IMR-90 (cell line): ENCODE results near the gene C2CD4D. TPM values are rescaled to one million over a fixed set of nuclear protein-coding genes. Genes with fewer than 3 reads are reported as not detected.

ENCODE experiments used
- ATAC-seq: fragments of 200-7000 bp; cut with Tn5 transposase; 2 replicates; pipeline ENCODE4 v1.9.1; 2020; ENCODE audit warnings: low read depth, mild to moderate bottlenecking, moderate library complexity
- BruUV-seq: library from RNA; stranded (reverse); fragments of 400-500 nt; replicated peaks from 2 replicates; lab custom pipeline; 2021; lab: Mats Ljungman, UMichigan
- CTCF ChIA-PET: fragments of 300-600 bp; formaldehyde crosslinking; extraction: SDS; loops from one replicate; lab custom pipeline; 2021; ENCODE audit warnings: antibody characterized with exemption; lab: Yijun Ruan, JAX
- POLR2A ChIA-PET: fragments of 300-600 bp; sonication (Branson Sonifier 250); formaldehyde crosslinking; loops from one replicate; lab custom pipeline; 2022; ENCODE audit warnings: antibody characterized with exemption; ENCODE audit not compliant: unreplicated experiment; lab: Charles Lee
- DNase-seq: peaks from one replicate; pipeline ENCODE4 v3.0.0; 2013
- H2AFZ ChIP-seq: replicated peaks from 2 replicates; pipeline ENCODE3; 2013; ENCODE audit warnings: low read length, mild to moderate bottlenecking; ENCODE audit not compliant: poor library complexity
- H2AK5ac ChIP-seq: 2 replicates; pipeline ENCODE4 v1.6.1; 2013; ENCODE audit warnings: low read depth, low read length, inconsistent platforms
- H2AK9ac ChIP-seq: replicated peaks from 2 replicates; pipeline ENCODE3; 2013; ENCODE audit warnings: mild to moderate bottlenecking, low read depth, low read length, moderate library complexity; ENCODE audit not compliant: poor library complexity
- H2BK120ac ChIP-seq: 2 replicates; pipeline ENCODE4 v1.6.1; 2013; ENCODE audit warnings: low read depth, low read length, inconsistent platforms
- H2BK15ac ChIP-seq: 3 replicates; pipeline ENCODE4 v1.6.1; 2013; ENCODE audit warnings: low read depth, low read length, inconsistent platforms
- H2BK20ac ChIP-seq: 2 replicates; pipeline ENCODE4 v1.6.1; 2013; ENCODE audit warnings: low read depth, mild to moderate bottlenecking, inconsistent platforms, low read length, moderate library complexity
- H2BK5ac ChIP-seq: 2 replicates; pipeline ENCODE4 v1.6.1; 2013; ENCODE audit warnings: mild to moderate bottlenecking, low read depth, low read length, inconsistent platforms; ENCODE audit not compliant: poor library complexity, severe bottlenecking
- H3K14ac ChIP-seq: replicated peaks from 2 replicates; pipeline ENCODE4 v1.6.1; 2013; ENCODE audit warnings: low read depth, low read length, inconsistent platforms
- H3K18ac ChIP-seq: 2 replicates; pipeline ENCODE4 v1.6.1; 2013; ENCODE audit warnings: low read depth, low read length, control low read depth
- H3K23ac ChIP-seq: 2 replicates; pipeline ENCODE4 v1.6.1; 2013; ENCODE audit warnings: low read depth, low read length, inconsistent platforms
- H3K27ac ChIP-seq: 2 replicates; pipeline ENCODE4 v1.5.1; 2013; ENCODE audit warnings: mild to moderate bottlenecking, control low read depth, low read length; ENCODE audit not compliant: insufficient read depth
- H3K27me3 ChIP-seq: 2 replicates; pipeline ENCODE4 v1.6.1; 2013; ENCODE audit warnings: low read length; ENCODE audit not compliant: control insufficient read depth, insufficient read depth
- H3K36me3 ChIP-seq: 2 replicates; pipeline ENCODE4 v1.6.1; 2013; ENCODE audit warnings: low read length, mixed read lengths; ENCODE audit not compliant: control insufficient read depth, insufficient read depth
- H3K4ac ChIP-seq: 2 replicates; pipeline ENCODE4 v1.6.1; 2013; ENCODE audit warnings: low read depth, low read length, inconsistent platforms
- H3K4me1 ChIP-seq: 2 replicates; pipeline ENCODE4 v1.6.1; 2013; ENCODE audit warnings: low read length, mixed read lengths; ENCODE audit not compliant: control insufficient read depth, insufficient read depth
- H3K4me2 ChIP-seq: 2 replicates; pipeline ENCODE4 v1.6.1; 2013; ENCODE audit warnings: low read depth, mild to moderate bottlenecking, control low read depth, low read length, moderate library complexity
- H3K4me3 ChIP-seq: 2 replicates; pipeline ENCODE4 v1.5.1; 2013; ENCODE audit warnings: low read depth, mild to moderate bottlenecking, control low read depth, low read length, moderate library complexity; ENCODE audit not compliant: insufficient read depth
- H3K56ac ChIP-seq: 2 replicates; pipeline ENCODE4 v1.6.1; 2013; ENCODE audit warnings: low read length, inconsistent platforms; ENCODE audit not compliant: insufficient read depth; ENCODE audit errors: extremely low read depth
- H3K79me1 ChIP-seq, 2 experiments: 2 replicates each; pipeline ENCODE4 v1.6.1; 2013; ENCODE audit warnings: low read length in 2 of 2, inconsistent platforms in 1 of 2, low read depth in 1 of 2
- H3K9ac ChIP-seq: 2 replicates; pipeline ENCODE4 v1.6.1; 2013; ENCODE audit warnings: low read depth, low read length, control low read depth
- H3K9me1 ChIP-seq: 2 replicates; pipeline ENCODE4 v1.6.1; 2013; ENCODE audit warnings: low read length, inconsistent platforms; ENCODE audit not compliant: insufficient read depth
- H3K9me3 ChIP-seq: 2 replicates; pipeline ENCODE4 v1.6.1; 2013; ENCODE audit warnings: low read length; ENCODE audit not compliant: control insufficient read depth, insufficient read depth
- H4K20me1 ChIP-seq: 2 replicates; pipeline ENCODE4 v1.6.1; 2013; ENCODE audit warnings: low read length, inconsistent platforms; ENCODE audit not compliant: insufficient read depth
- H4K5ac ChIP-seq: 2 replicates; pipeline ENCODE4 v1.6.1; 2013; ENCODE audit warnings: mild to moderate bottlenecking, low read depth, low read length, control low read depth
- H4K8ac ChIP-seq, 2 experiments: 2 replicates each; pipeline ENCODE4 v1.6.1; 2013; ENCODE audit warnings: low read depth in 2 of 2, low read length in 2 of 2, control low read depth in 1 of 2, inconsistent platforms in 1 of 2
- H4K91ac ChIP-seq: 2 replicates; pipeline ENCODE4 v1.6.1; 2013; ENCODE audit warnings: low read depth, low read length, inconsistent platforms; ENCODE audit not compliant: insufficient read depth
- CEBPB ChIP-seq: IDR thresholded peaks from 2 replicates; pipeline ENCODE4 v1.6.1; 2012; ENCODE audit warnings: low read depth, low read length, improper control_type of control experiment
- CTCF ChIP-seq: conservative IDR thresholded peaks from 2 replicates; pipeline ENCODE4 v1.5.1; 2012; ENCODE audit warnings: mild to moderate bottlenecking, low read depth, low read length, improper control_type of control experiment
- ELK1 ChIP-seq: fragments of 150-350 bp; IDR thresholded peaks from 2 replicates; pipeline ENCODE4 v1.6.1; 2016; ENCODE audit warnings: low read depth, mild to moderate bottlenecking, low read length, moderate library complexity, borderline replicate concordance
- FOS ChIP-seq: fragments of 150-350 bp; IDR thresholded peaks from 2 replicates; pipeline ENCODE4 v1.6.1; 2016; ENCODE audit warnings: low read depth, low read length
- MAFK ChIP-seq: IDR thresholded peaks from 2 replicates; pipeline ENCODE4 v1.6.1; 2012; ENCODE audit warnings: low read depth, low read length, improper control_type of control experiment
- MAZ ChIP-seq: IDR thresholded peaks from 2 replicates; pipeline ENCODE4 v1.6.1; 2012; ENCODE audit warnings: low read depth, mild to moderate bottlenecking, low read length, improper control_type of control experiment, moderate library complexity, borderline replicate concordance
- POLR2A ChIP-seq: IDR thresholded peaks from 2 replicates; pipeline ENCODE4 v1.6.1; 2012; ENCODE audit warnings: mild to moderate bottlenecking, low read depth, low read length
- RAD21 ChIP-seq: IDR thresholded peaks from 2 replicates; pipeline ENCODE4 v1.6.1; 2012; ENCODE audit warnings: low read length, improper control_type of control experiment
- RCOR1 ChIP-seq: IDR thresholded peaks from 2 replicates; pipeline ENCODE4 v1.6.1; 2012; ENCODE audit warnings: mild to moderate bottlenecking, low read length, improper control_type of control experiment; ENCODE audit not compliant: insufficient replicate concordance
- SMC3 ChIP-seq: fragments of 150-350 bp; IDR thresholded peaks from 2 replicates; pipeline ENCODE4 v1.6.1; 2016; ENCODE audit warnings: low read depth, mild to moderate bottlenecking, antibody characterized with exemption, low read length, moderate library complexity
- WGBS, 2 experiments: methylation state at CpG; one replicate each; pipeline versions ENCODE4 v1.1.5 to v1.1.7; 2013; ENCODE audit warnings: missing lambda C conversion rate in 2 of 2; ENCODE audit not compliant: insufficient read length in 1 of 2; ENCODE audit errors: extremely low coverage in 2 of 2; 5-methylcytosine and 5-hydroxymethylcytosine counted together
- dilution Hi-C: fragments of 300-500 bp; cut with HindIII; formaldehyde crosslinking; loops from one replicate; pipeline ENCODE4 v1.14.3; 2018; ENCODE audit warnings: low sequenced_read_pairs; ENCODE audit not compliant: unreplicated experiment
- in situ Hi-C: fragments of 300-500 bp; cut with MboI; formaldehyde crosslinking; loops from 3 replicates; pipeline ENCODE4 v1.14.3; 2019; ENCODE audit warnings: low sequenced_read_pairs, inconsistent platforms, mixed read lengths
- intact Hi-C: fragments of 100-400 bp; cut with micrococcal nuclease; formaldehyde crosslinking; loops from 2 replicates; pipeline ENCODE4 v1.10.0; 2022
- polyA plus RNA-seq, 3 experiments: library from polyadenylated mRNA; depleted of rRNA; stranded (reverse); fragments of >200 nt; gene quantifications; 2 replicates each; pipeline ENCODE4 v1.2.3, GENCODE V29; 2012; ENCODE audit warnings: low replicate concordance in 1 of 3
- total RNA-seq: library from RNA; depleted of rRNA; stranded (reverse); fragments of >200 nt; gene quantifications from 2 replicates; pipeline ENCODE4 v1.2.3, GENCODE V29; 2012

C2CD4D gene
- total and polyA plus RNA-seq, 2 of the 4 experiments (the other 2 are of a cell fraction), result not detected

- Histone ChIP-seq H2AK5ac (no peak within 1 kb of the TSS), H2BK120ac (no peak within 1 kb of the TSS), H2BK15ac (no peak within 1 kb of the TSS), H3K4me1 (no peaks in the 10 kb centered on the region), H3K27me3 (peaks cover 81% of the 10 kb centered on the region), H3K79me1 (no peaks in the 10 kb centered on the region), H3K23ac (no peak within 1 kb of the TSS), H3K18ac (no peak within 1 kb of the TSS), H3K56ac (no peak within 1 kb of the TSS), H3K4ac (no peak within 1 kb of the TSS), H4K8ac (no peak within 1 kb of the TSS), H3K27ac (no peak within 1 kb of the TSS), H3K4me3 (no peak within 1 kb of the TSS), H4K5ac (no peak within 1 kb of the TSS), H2BK20ac (no peak within 1 kb of the TSS), H3K9me1 (no peaks in the 10 kb centered on the region; the same call in 1 of the 2 replicates), H3K36me3 (no peaks in the 10 kb centered on the region), H3K9ac (no peak within 1 kb of the TSS), H2BK5ac (no peak within 1 kb of the TSS), H2AFZ (no peak within 1 kb of the TSS), H4K20me1 (no peaks in the 10 kb centered on the region), H4K91ac (no peak within 1 kb of the TSS), H2AK9ac (no peak within 1 kb of the TSS), H3K4me2 (no peak within 1 kb of the TSS), H3K14ac (no peak within 1 kb of the TSS), H3K9me3 (no peaks in the 10 kb centered on the region)
- no peak for ATAC-seq
- no peak for TF ChIP-seq RAD21
- TF ChIP-seq POLR2A, result no peak
- TF ChIP-seq MAZ, result no peak
- TF ChIP-seq SMC3, result no peak
- no peak for TF ChIP-seq ELK1
- TF ChIP-seq FOS, result no peak
- TF ChIP-seq MAFK, result no peak
- no peak for TF ChIP-seq RCOR1
- no peak for TF ChIP-seq CTCF
- TF ChIP-seq CEBPB, result no peak
- no TSS peak for BruUV-seq
- ChIA-PET POLR2A (no interaction called here), CTCF (no interaction called here)
- in situ Hi-C loops, result no loop called here
- 41% methylated on average over 7 of the region's 12 CpGs; no CpG with 5 or more reads in 1 of the 2 experiments for WGBS, 2 experiments
- no peak for DNase-seq
- dilution Hi-C loops, result no loop called here
- intact Hi-C loops, result no loop called here
Observed at GRCh38 chr1:151805066-151805820, 34.4 kb downstream of the C2CD4D start, which contains the start of gene LINGO4. TSS of gene LINGO4 (minus strand) at chr1:151805419. CDS start at chr1:151802704, 2,715 bp downstream.
